ENCODE results near the gene TM4SF5. TPM values are rescaled to one million over a fixed set of nuclear protein-coding genes. Genes with fewer than 3 reads are reported as not detected.

The TM4SF5 gene
- total and polyA plus RNA-seq, 2 of the 8 experiments (the other 6 are each of a cell fraction or from before 2014, with no cell fraction given), result not detected

DNA sequence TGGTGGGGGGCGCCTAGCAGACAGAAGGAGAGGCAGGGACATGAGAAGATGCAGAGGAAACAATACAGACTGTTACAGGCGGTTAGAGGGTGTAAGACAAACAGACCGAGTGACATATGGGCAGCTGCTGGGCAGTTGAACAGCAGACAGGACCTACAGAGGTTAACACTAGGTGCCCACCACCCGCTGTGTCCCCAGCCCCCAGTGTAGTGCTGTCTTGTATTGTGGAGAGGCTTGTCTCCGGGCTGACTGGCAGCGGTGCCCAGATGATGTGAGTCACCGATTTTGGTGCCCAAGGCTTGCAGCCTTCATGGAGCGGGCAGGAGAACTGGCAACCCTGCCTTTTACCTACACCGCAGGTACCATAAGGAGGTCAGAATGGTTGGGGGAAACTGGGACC, 29.6 kb upstream of the TM4SF5 start (continued):
- TF ChIP-seq USF2 (IDR thresholded peaks at IDR 0.05; ENCODE audit: low read length) (no peak), POLR2A (IDR thresholded peaks at IDR 0.05; ENCODE audit: control extremely low read depth in 1 of 2, low read depth in 2 of 2, low read length in 2 of 2) (no peak)
